Transverse colon (tissue), 4 donors: ENCODE data around the gene RTN3.
A peak's percentile ranks its signal among the peaks of the same experiment; 100 is the strongest.

Experiments
- CTCF ChIP-seq, 5 experiments: fragments of 200-600 bp in 3 of 5; fragments of 450-650 bp in 2 of 5; sonication (generic) in 3 of 5; IDR thresholded peaks; 1 replicate in 2 of 5; 2 replicates in 3 of 5; pipeline ENCODE4 v1.5.1; 2016 to 2017; ENCODE audit warnings: antibody characterized with exemption in 5 of 5, inconsistent platforms in 3 of 5, mild to moderate bottlenecking in 2 of 5, moderate library complexity in 1 of 5
- EP300 ChIP-seq: sonication (generic); formaldehyde crosslinking; IDR thresholded peaks from one replicate; pipeline ENCODE4 v1.6.1; 2017; ENCODE audit warnings: antibody characterized with exemption, low read depth
- POLR2A ChIP-seq: fragments of 450-650 bp; IDR thresholded peaks from one replicate; pipeline ENCODE4 v1.6.1; 2016; ENCODE audit warnings: antibody characterized with exemption, mild to moderate bottlenecking, moderate library complexity
- POLR2AphosphoS5 ChIP-seq, 3 donors: sonication (generic); formaldehyde crosslinking; IDR thresholded peaks; one replicate each; pipeline ENCODE4 v1.6.1; 2016; ENCODE audit warnings: antibody characterized with exemption in 3 of 3

- TF ChIP-seq POLR2A (no peak), CTCF (IDR thresholded peaks at IDR 0.05) (peak in 3 of 5 experiments; percentile 4 to 26 (median 9)), POLR2AphosphoS5 (IDR thresholded peaks at IDR 0.05) (no peak), EP300 (no peak)
These were observed 29.3 kb downstream of the RTN3 start for GRCh38 chr11:63710476-63711217.
